Left renal pelvis (tissue), 4 donors: ENCODE measurements around the gene IMMP1L. TPM values are rescaled to one million over a fixed set of nuclear protein-coding genes. Genes with fewer than 3 reads are reported as not detected.
"Not testable (repeated sequence)": the region's sequence is repeated elsewhere in the genome, so short reads cannot be mapped to it uniquely, and the experiment has no call there.

Experiments used
- DNase-seq, 4 donors: peaks; one replicate each; pipeline ENCODE4 v3.0.0-alpha.2; 2013; ENCODE audit warnings: low read depth in 4 of 4, low spot score in 3 of 4
- polyA plus RNA-seq, 4 donors: library from polyadenylated mRNA; unstranded; fragments of 120-200 nt; gene quantifications; one replicate each; pipeline ENCODE4 v1.2.1, GENCODE V29; 2013; ENCODE audit not compliant: insufficient read length in 4 of 4

IMMP1L gene
- polyA plus RNA-seq, result 10 to 100 TPM; 37.0 to 60.8 (median 54.7) TPM

GRCh38 chr11:31509429-31510345 is at the start of gene IMMP1L, which contains the start of gene ELP4:
IMMP1L (minus strand) TSS chr11:31509622; CDS start chr11:31463276, 46,346 bp downstream.
ELP4 (plus strand) TSS chr11:31509767; CDS start chr11:31509785, 18 bp downstream.
- peak; percentile 92 to 97 (median 94) for DNase-seq

GRCh38 chr11:31558001-31558400 is 48.6 kb upstream of the IMMP1L start:
- no peak for DNase-seq

GRCh38 chr11:31555938-31556337 is 46.5 kb upstream of the IMMP1L start:
- no peak for DNase-seq

- DNase-seq, result no peak
These were observed 33.4 kb upstream of the IMMP1L start for GRCh38 chr11:31542862-31543261.

GRCh38 chr11:31535479-31535878 is 26.1 kb upstream of the IMMP1L start:
- no peak for DNase-seq

- no peak for DNase-seq
These were observed 21.9 kb upstream of the IMMP1L start for GRCh38 chr11:31531293-31531692.

- DNase-seq, result no peak
These were observed 20.3 kb upstream of the IMMP1L start for GRCh38 chr11:31529701-31530100.

- no peak for DNase-seq
These were observed 19.8 kb upstream of the IMMP1L start for GRCh38 chr11:31529189-31529588.

GRCh38 chr11:31521497-31522150 is 12.2 kb upstream of the IMMP1L start:
- no peak for DNase-seq

- DNase-seq, result no peak
These were observed 2.7 kb upstream of the IMMP1L start for GRCh38 chr11:31512117-31512516.

GRCh38 chr11:31509051-31509428 is 382 bp downstream of the IMMP1L start:
- peak in 1 of 4 donors; percentile 22 for DNase-seq

- DNase-seq, result no peak
These were observed 8.9 kb downstream of the IMMP1L start for GRCh38 chr11:31500560-31500959.

- no peak for DNase-seq
These were observed 9.7 kb downstream of the IMMP1L start for GRCh38 chr11:31499576-31500178.

GRCh38 chr11:31493762-31494161 is 15.7 kb downstream of the IMMP1L start:
- DNase-seq, result not testable (repeated sequence)

GRCh38 chr11:31493235-31493634 is 16.2 kb downstream of the IMMP1L start:
- DNase-seq, result no peak

GRCh38 chr11:31492320-31492913 is 17.0 kb downstream of the IMMP1L start:
- DNase-seq, result no peak

- peak in 1 of 4 donors; percentile 15 for DNase-seq
These were observed 21.6 kb downstream of the IMMP1L start for GRCh38 chr11:31487848-31488247.

GRCh38 chr11:31484497-31484896 is 24.9 kb downstream of the IMMP1L start:
- DNase-seq, result no peak

- DNase-seq, result no peak
These were observed 28.5 kb downstream of the IMMP1L start for GRCh38 chr11:31480930-31481329.

- DNase-seq, result no peak
These were observed 30.4 kb downstream of the IMMP1L start for GRCh38 chr11:31479066-31479465.

GRCh38 chr11:31478223-31478590 is 31.2 kb downstream of the IMMP1L start:
- no peak for DNase-seq
